GM12878 (cell line): ENCODE measurements around the gene TOPORS. TPM values are rescaled to one million over a fixed set of nuclear protein-coding genes. Genes with fewer than 3 reads are reported as not detected.

Experiments
- ATAC-seq: fragments of 200-7000 bp; cut with Tn5 transposase; 3 replicates; pipeline ENCODE4 v1.9.1; 2020; ENCODE audit warnings: mild to moderate bottlenecking, moderate library complexity
- BruUV-seq: library from RNA; stranded (reverse); fragments of 400-500 nt; replicated peaks from 2 replicates; lab custom pipeline; 2021; lab: Mats Ljungman, UMichigan
- CTCF ChIA-PET: fragments of 300-600 bp; sonication (Branson Sonifier 250); formaldehyde crosslinking; extraction: SDS; loops from one replicate; lab custom pipeline; 2021; ENCODE audit warnings: inconsistent platforms; lab: Yijun Ruan, JAX
- POLR2A ChIA-PET: fragments of 350-600 bp; formaldehyde crosslinking; extraction: SDS; loops from one replicate; lab custom pipeline; 2021; ENCODE audit warnings: inconsistent platforms; lab: Charles Lee
- RAD21 ChIA-PET: fragments of 300-600 bp; sonication (Branson Sonifier 250); formaldehyde crosslinking; loops from one replicate; lab custom pipeline; 2023; ENCODE audit warnings: antibody characterized with exemption; ENCODE audit not compliant: unreplicated experiment; lab: Charles Lee
- SMC1A ChIA-PET: fragments of 300-600 bp; sonication (Branson Sonifier 250); formaldehyde crosslinking; loops from one replicate; lab custom pipeline; 2023; ENCODE audit not compliant: unreplicated experiment, uncharacterized antibody; lab: Charles Lee
- DNase-seq: peaks from one replicate; pipeline ENCODE4 v3.0.0-alpha.2; 2011; ENCODE audit warnings: low read depth, low spot score
- FAIRE-seq: peaks from 3 replicates; lab custom pipeline; 2011; peaks lifted over from hg19 to GRCh38; lab: Jason Lieb, UNC
- H2AFZ ChIP-seq: 2 replicates; pipeline ENCODE4 v1.6.0; 2011; ENCODE audit warnings: low read depth, low read length, control low read depth; ENCODE audit not compliant: control insufficient read depth
- H3K27ac ChIP-seq: 2 replicates; pipeline ENCODE4 v1.5.1; 2011; ENCODE audit warnings: control low read depth; ENCODE audit not compliant: control insufficient read depth, insufficient read depth
- H3K27me3 ChIP-seq, 2 experiments: replicated peaks in 1 of 2; 2 replicates each; pipeline versions ENCODE4 v1.6.0 to v1.6.1; 2011; ENCODE audit warnings: low read length in 1 of 2; ENCODE audit not compliant: control insufficient read depth in 2 of 2, insufficient read depth in 2 of 2
- H3K36me3 ChIP-seq, 2 experiments: 2 replicates each; pipeline ENCODE4 v1.5.1; 2011; ENCODE audit warnings: low read length in 1 of 2; ENCODE audit not compliant: control insufficient read depth in 2 of 2, insufficient read depth in 2 of 2
- H3K4me1 ChIP-seq: 2 replicates; pipeline ENCODE4 v1.6.1; 2011; ENCODE audit warnings: mild to moderate bottlenecking, low read length, moderate library complexity, mixed read lengths; ENCODE audit not compliant: control insufficient read depth, insufficient read depth
- H3K4me2 ChIP-seq: 2 replicates; pipeline ENCODE4 v1.6.0; 2011; ENCODE audit warnings: control low read depth; ENCODE audit not compliant: control insufficient read depth, insufficient read depth
- H3K4me3 ChIP-seq: fragments of 200-600 bp; sonication (generic); 2 replicates; pipeline ENCODE4 v1.5.1; 2016
- H3K79me2 ChIP-seq: 2 replicates; pipeline ENCODE4 v1.6.0; 2011; ENCODE audit warnings: low read length; ENCODE audit not compliant: control insufficient read depth, insufficient read depth
- H3K9ac ChIP-seq: 2 replicates; pipeline ENCODE4 v1.8.0; 2011; ENCODE audit warnings: low read length, control low read depth, mixed read lengths; ENCODE audit not compliant: control insufficient read depth, insufficient read depth
- H3K9me3 ChIP-seq: replicated peaks from 3 replicates; pipeline ENCODE4 v1.5.1; 2011; ENCODE audit warnings: mild to moderate bottlenecking, low read length; ENCODE audit not compliant: control insufficient read depth, insufficient read depth
- H4K20me1 ChIP-seq: 2 replicates; pipeline ENCODE4 v1.6.0; 2011; ENCODE audit not compliant: control insufficient read depth, insufficient read depth
- CTCF ChIP-seq, 3 experiments: IDR thresholded peaks in 2 of 3; conservative IDR thresholded peaks in 1 of 3; 2 replicates each; pipeline ENCODE4 v1.5.1; 2011; ENCODE audit warnings: low read depth in 3 of 3, low read length in 3 of 3, mild to moderate bottlenecking in 3 of 3, control low read depth in 2 of 3, moderate library complexity in 2 of 3, inconsistent platforms in 1 of 3, mixed read lengths in 1 of 3; ENCODE audit not compliant: control insufficient read depth in 2 of 3, insufficient read depth in 1 of 3; ENCODE audit errors: extremely low read depth in 1 of 3
- NR2C1 ChIP-seq: fragments of 450-650 bp; IDR thresholded peaks from 2 replicates; pipeline ENCODE4 v1.6.1; 2017; ENCODE audit warnings: antibody characterized with exemption, mild to moderate bottlenecking, moderate library complexity
- NR2F1 ChIP-seq: fragments of 450-650 bp; conservative IDR thresholded peaks from 2 replicates; pipeline ENCODE4 v1.6.1; 2017; ENCODE audit warnings: mild to moderate bottlenecking
- PAX5 ChIP-seq: IDR thresholded peaks from 2 replicates; pipeline ENCODE4 v1.6.1; 2011; ENCODE audit warnings: low read depth, low read length, borderline replicate concordance
- RAD21 ChIP-seq: IDR thresholded peaks from 2 replicates; pipeline ENCODE4 v1.6.1; 2011; ENCODE audit warnings: mild to moderate bottlenecking, low read depth, low read length, moderate library complexity; ENCODE audit not compliant: insufficient read depth
- SMC3 ChIP-seq: IDR thresholded peaks from 2 replicates; pipeline ENCODE4 v1.6.1; 2011; ENCODE audit warnings: low read length, improper control_type of control experiment, borderline replicate concordance
- WGBS: methylation state at CpG from one replicate; pipeline ENCODE4 v1.1.6; 2016; ENCODE audit warnings: low lambda C conversion rate; ENCODE audit not compliant: insufficient replicate concordance, insufficient coverage; ENCODE audit errors: missing lambda C conversion rate; 5-methylcytosine and 5-hydroxymethylcytosine counted together
- in situ Hi-C: fragments of 300-500 bp; cut with MboI; formaldehyde crosslinking; loops from 9 replicates; pipeline ENCODE4 v1.14.3; 2018; ENCODE audit warnings: mixed read lengths
- intact Hi-C: fragments of 100-400 bp; cut with micrococcal nuclease; formaldehyde crosslinking; loops from one replicate; pipeline ENCODE4 v1.14.2; 2022; ENCODE audit not compliant: unreplicated experiment
- polyA plus RNA-seq, 11 experiments: library from polyadenylated mRNA; depleted of rRNA in 4 of 11; unstranded in 6 of 11; stranded (reverse) in 5 of 11; fragments of >200 nt; fragmentation: Nextera tagmentation in 4 of 11; fragmentation: Illumina TruSeq in 1 of 11; extraction: Ambion mirVana in 4 of 11; extraction: Trizol in 1 of 11; gene quantifications; 1 replicate in 1 of 11; 2 replicates in 10 of 11; pipeline versions ENCODE4 v1.2.1 to v1.2.3, GENCODE V29; 2011 to 2016; ENCODE audit warnings: inconsistent platforms in 2 of 11, missing spikeins in 2 of 11, low read depth in 1 of 11
- total RNA-seq, 4 experiments: library from RNA; depleted of rRNA in 3 of 4; stranded (reverse); fragments of >200 nt in 3 of 4; fragmentation: Illumina TruSeq in 1 of 4; extraction: Trizol in 1 of 4; gene quantifications; 2 replicates each; pipeline versions ENCODE4 v1.2.1 to v1.2.3, GENCODE V29; 2013 to 2021

Gene TOPORS
- total and polyA plus RNA-seq, 10 of the 15 experiments (the other 5 are each of a cell fraction or from before 2014, with no cell fraction given): 6.0 to 27.8 (median 14.3) TPM

GRCh38 chr9:32581512-32582143 lies 29.2 kb upstream of the TOPORS start:
- TF ChIP-seq CTCF (IDR thresholded peaks at IDR 0.05 in 2 of 3, conservative IDR thresholded peaks at IDR 0.05 in 1 of 3; ENCODE audit: control insufficient read depth in 2 of 3, extremely low read depth in 1 of 3, insufficient read depth in 1 of 3, low read depth in 3 of 3, low read length in 3 of 3) (peak; percentile 61 to 66 (median 66); a peak in 5 of 6 replicates), NR2F1 (no peak), PAX5 (no peak), RAD21 (peak; percentile 64), NR2C1 (no peak), SMC3 (peak; percentile 59; the same call in 1 of the 2 replicates)
- ChIA-PET SMC1A (interaction anchor here (0.7 to 7.5 kb wide), 16 partner anchors 9 to 463 kb away, joined by 3 to 285 read pairs (median 4); partner anchors contain the start of genes ACO1 and NDUFB6), POLR2A (no interaction called here), CTCF (interaction anchor here (0.8 to 10.0 kb wide), 35 partner anchors 8 to 686 kb away, joined by 3 to 597 read pairs (median 4); partner anchors contain the start of genes ACO1, NDUFB6, RIGI and SMIM27), RAD21 (interaction anchor here (0.9 to 12.1 kb wide), 7 partner anchors 11 to 393 kb away, joined by 3 to 368 read pairs (median 3); partner anchors contain the start of gene ACO1)
- Histone ChIP-seq H3K4me3 (no peak overlapping the region), H3K9ac (no peak overlapping the region), H3K9me3 (no peaks in the 10 kb centered on the region), H4K20me1 (no peaks in the 10 kb centered on the region), H3K36me3 (no peaks in the 10 kb centered on the region), H3K27me3 (no peaks in the 10 kb centered on the region), H3K27ac (no peak overlapping the region), H3K4me1 (peaks cover 4% of the 10 kb centered on the region; the same call in 1 of the 2 replicates), H3K4me2 (no peak overlapping the region), H3K79me2 (no peaks in the 10 kb centered on the region), H2AFZ (no peak overlapping the region)
- FAIRE-seq: peak; percentile 70
- peak; percentile 83 for ATAC-seq
- no TSS peak for BruUV-seq
- 12% methylated on average over 3 of the region's 3 CpGs for WGBS
- in situ Hi-C loops (no loop called here), intact Hi-C loops (loop anchor here (1.0 kb wide), 1 partner anchor 387 kb away; no protein-coding TSS in a partner anchor)
- no peak for DNase-seq
